Stimulated activated CD8-positive, alpha-beta memory T cell treated with anti-CD3 and anti-CD28 coated beads, Interleukin-7, amount 100 ng/mL, for 24 hours (primary cell): ENCODE measurements around the gene RNF227.
"Not testable (repeated sequence)": the region's sequence is repeated elsewhere in the genome, so short reads cannot be mapped to it uniquely, and the experiment has no call there.

Experiments
- DNase-seq: peaks from one replicate; pipeline ENCODE4 v3.0.0-alpha.2; 2020; ENCODE audit warnings: low read depth

Gene RNF227

GRCh38 chr17:7915611-7916384, at the start of gene RNF227:
Gene RNF227, minus strand, starts transcription at chr17:7916289. Its CDS starts 94 bp downstream, at chr17:7916195.
- DNase-seq = peak; percentile 70

- no peak for DNase-seq
Measured at GRCh38 chr17:7961421-7961820, 45.3 kb upstream of the RNF227 start.

GRCh38 chr17:7959503-7960253, 43.6 kb upstream of the RNF227 start:
- no peak for DNase-seq

- no peak for DNase-seq
Measured at GRCh38 chr17:7956228-7956965, 40.3 kb upstream of the RNF227 start.

- no peak for DNase-seq
Measured at GRCh38 chr17:7955414-7956227, 39.5 kb upstream of the RNF227 start.

- not testable (repeated sequence) for DNase-seq
Measured at GRCh38 chr17:7953266-7953665, 37.2 kb upstream of the RNF227 start.

- DNase-seq = no peak
Measured at GRCh38 chr17:7951143-7951792, 35.2 kb upstream of the RNF227 start.

GRCh38 chr17:7950578-7950977, 34.5 kb upstream of the RNF227 start:
- no peak for DNase-seq

GRCh38 chr17:7947651-7948050, 31.6 kb upstream of the RNF227 start:
- DNase-seq = no peak

GRCh38 chr17:7946441-7946840, 30.4 kb upstream of the RNF227 start:
- DNase-seq = no peak

- no peak for DNase-seq
Measured at GRCh38 chr17:7945651-7946050, 29.6 kb upstream of the RNF227 start.

GRCh38 chr17:7944326-7944725, 28.2 kb upstream of the RNF227 start:
- no peak for DNase-seq

GRCh38 chr17:7943291-7943690, 27.2 kb upstream of the RNF227 start:
- no peak for DNase-seq

- no peak for DNase-seq
Measured at GRCh38 chr17:7940743-7941142, 24.7 kb upstream of the RNF227 start.

- no peak for DNase-seq
Measured at GRCh38 chr17:7940034-7940433, 23.9 kb upstream of the RNF227 start.

GRCh38 chr17:7935859-7936258, 19.8 kb upstream of the RNF227 start:
- DNase-seq = no peak

GRCh38 chr17:7932949-7933348, 16.9 kb upstream of the RNF227 start:
- no peak for DNase-seq

- no peak for DNase-seq
Measured at GRCh38 chr17:7932483-7932891, 16.4 kb upstream of the RNF227 start.

- DNase-seq = peak; percentile 99
Measured at GRCh38 chr17:7931709-7932482, 15.8 kb upstream of the RNF227 start, which contains the start of the genes CNTROB and TRAPPC1. Gene CNTROB, plus strand, starts transcription at chr17:7932206. Its CDS starts 874 bp downstream, at chr17:7933080. Gene TRAPPC1, minus strand, starts transcription at chr17:7931946. Its CDS starts 117 bp downstream, at chr17:7931829.
